Measurements from ENCODE around the gene TDRD3. TPM values are rescaled to one million over a fixed set of nuclear protein-coding genes. Genes with fewer than 3 reads are reported as not detected.

TDRD3 gene
- total and polyA plus RNA-seq, 2 experiments from 2014 or later = 13.1 to 13.3 TPM

- TF ChIP-seq REST (IDR thresholded peaks at IDR 0.05; ENCODE audit: unreplicated experiment) (no peak), ETS1 (IDR thresholded peaks at IDR 0.05) (no peak), CTCF (conservative IDR thresholded peaks at IDR 0.05; ENCODE audit: low read depth in 2 of 2) (no peak), JUNB (IDR thresholded peaks at IDR 0.05; ENCODE audit: unreplicated experiment) (no peak), CREB1 (CRISPR knock-in tag; IDR thresholded peaks at IDR 0.05; ENCODE audit: low read depth) (no peak), EZH2 (IDR thresholded peaks at IDR 0.05; ENCODE audit: low read depth, unreplicated experiment) (no peak), POLR2AphosphoS5 (IDR thresholded peaks at IDR 0.05; ENCODE audit: low read depth) (no peak), EZH2phosphoT487 (IDR thresholded peaks at IDR 0.05; ENCODE audit: unreplicated experiment) (no peak)
Measured at GRCh38 chr13:60463787-60464186, 66.8 kb downstream of the TDRD3 start (continued).

- H3K4me3 ChIP-seq = no peak overlapping the region
- no peaks in the 10 kb centered on the region for H3F3A ChIP-seq (replicated peaks; ENCODE audit: low read depth)
- H3K9me2 ChIP-seq (ENCODE audit: insufficient read depth) = no peaks in the 10 kb centered on the region
- H3K79me2 ChIP-seq (replicated peaks; ENCODE audit: insufficient read depth) = no peaks in the 10 kb centered on the region
- Mint-ChIP-seq H3K4me1 (no peaks in the 10 kb centered on the region), H3K36me3 (ENCODE audit: low read depth) (peaks cover 12% of the 10 kb centered on the region; the same call in 2 of the 3 replicates), H3K4me3 (no peak overlapping the region), H3K27me3 (ENCODE audit: insufficient read depth, low read depth, poor library complexity) (peaks cover 3% of the 10 kb centered on the region), H3K27ac (no peak overlapping the region), H3K9me3 (no peaks in the 10 kb centered on the region)
- no peaks in the 10 kb centered on the region for H3K4me1 ChIP-seq (ENCODE audit: insufficient read depth)
- no peak for TF ChIP-seq NANOG (IDR thresholded peaks at IDR 0.05; ENCODE audit: borderline replicate concordance)
- no peak for TF ChIP-seq POLR2AphosphoS5 (IDR thresholded peaks at IDR 0.05; ENCODE audit: low read depth)
- TF ChIP-seq ZNF114 (CRISPR knock-in tag; IDR thresholded peaks at IDR 0.05) = no peak
- TF ChIP-seq EZH2 (IDR thresholded peaks at IDR 0.05; ENCODE audit: low read depth, unreplicated experiment) = no peak
- no peak for TF ChIP-seq EZH2phosphoT487 (IDR thresholded peaks at IDR 0.05; ENCODE audit: unreplicated experiment)
- DNase-seq (ENCODE audit: low spot score) = no peak
- no peaks in the 10 kb centered on the region for H3K36me3 ChIP-seq (ENCODE audit: insufficient read depth)
- no peak overlapping the region for H3K27ac ChIP-seq (ENCODE audit: low read depth)
- H3K27me3 ChIP-seq (ENCODE audit: insufficient read depth) = no peaks in the 10 kb centered on the region
- no peaks in the 10 kb centered on the region for H4K20me1 ChIP-seq (replicated peaks; ENCODE audit: insufficient read depth)
- H2AFZ ChIP-seq = no peak overlapping the region
- no peak overlapping the region for H3K4me2 ChIP-seq
- ATAC-seq = no peak
Measured at GRCh38 chr13:60467098-60467497, 70.1 kb downstream of the TDRD3 start.

All from GM23338 (cell line).